Panc1 (cell line): ENCODE data around the gene GPR156. TPM values are rescaled to one million over a fixed set of nuclear protein-coding genes. Genes with fewer than 3 reads are reported as not detected.

Experiments used
- ATAC-seq: fragments of 200-7000 bp; cut with Tn5 transposase; 2 replicates; pipeline ENCODE4 v1.9.1; 2020; ENCODE audit warnings: mild to moderate bottlenecking, moderate library complexity
- BruUV-seq: library from RNA; stranded (reverse); fragments of 400-500 nt; replicated peaks from 2 replicates; lab custom pipeline; 2021; lab: Mats Ljungman, UMichigan
- CTCF ChIA-PET: fragments of 300-600 bp; sonication (Branson Sonifier 250); formaldehyde crosslinking; loops from one replicate; lab custom pipeline; 2022; ENCODE audit warnings: antibody characterized with exemption; lab: Charles Lee
- POLR2A ChIA-PET: fragments of 300-600 bp; sonication (Branson Sonifier 250); formaldehyde crosslinking; loops from one replicate; lab custom pipeline; 2022; ENCODE audit warnings: antibody characterized with exemption; lab: Charles Lee
- DNase-seq: peaks from one replicate; pipeline ENCODE4 v3.0.0-alpha.2; 2010; ENCODE audit warnings: low read depth, low spot score
- H3K27ac ChIP-seq: 2 replicates; pipeline ENCODE4 v1.5.1; 2011; ENCODE audit warnings: mild to moderate bottlenecking, low read length, inconsistent platforms
- H3K27me3 ChIP-seq: fragments of 200-500 bp; sonication (Bioruptor generic); 2 replicates; pipeline ENCODE4 v1.6.0; 2014; ENCODE audit warnings: low read length, inconsistent platforms; ENCODE audit not compliant: control insufficient read depth, insufficient read depth
- H3K36me3 ChIP-seq: fragments of 200-500 bp; sonication (Bioruptor generic); 2 replicates; pipeline ENCODE4 v1.5.1; 2014; ENCODE audit warnings: inconsistent platforms, mild to moderate bottlenecking, low read length, moderate library complexity; ENCODE audit not compliant: control insufficient read depth, insufficient read depth
- H3K4me1 ChIP-seq: 2 replicates; pipeline ENCODE4 v1.5.1; 2011; ENCODE audit warnings: inconsistent platforms, mild to moderate bottlenecking, low read length, moderate library complexity; ENCODE audit not compliant: control insufficient read depth, insufficient read depth
- H3K4me3 ChIP-seq, 2 experiments: 2 replicates each; pipeline ENCODE4 v1.5.1; 2011 to 2012; ENCODE audit warnings: low read depth in 2 of 2, low read length in 2 of 2, mild to moderate bottlenecking in 2 of 2, inconsistent platforms in 1 of 2, moderate library complexity in 1 of 2
- H3K9me3 ChIP-seq: fragments of 200-500 bp; sonication (Bioruptor generic); 2 replicates; pipeline ENCODE4 v1.5.1; 2014; ENCODE audit warnings: low read depth, mild to moderate bottlenecking, inconsistent platforms, low read length, moderate library complexity; ENCODE audit not compliant: control insufficient read depth, insufficient read depth
- POLR2AphosphoS5 ChIP-seq: IDR thresholded peaks from 2 replicates; pipeline ENCODE4 v1.6.1; 2012; ENCODE audit warnings: mild to moderate bottlenecking, low read depth, low read length, moderate library complexity
- REST ChIP-seq, 2 experiments: IDR thresholded peaks; 2 replicates each; pipeline ENCODE4 v1.6.1; 2011 to 2012; ENCODE audit warnings: low read depth in 2 of 2, control low read depth in 1 of 2, low read length in 1 of 2, mild to moderate bottlenecking in 1 of 2, moderate library complexity in 1 of 2; ENCODE audit not compliant: insufficient read depth in 1 of 2
- SIN3A ChIP-seq: IDR thresholded peaks from 2 replicates; pipeline ENCODE4 v1.6.1; 2012; ENCODE audit warnings: low read depth, mild to moderate bottlenecking, low read length, moderate library complexity, borderline replicate concordance; ENCODE audit not compliant: insufficient read depth
- TCF7L2 ChIP-seq: IDR thresholded peaks from 2 replicates; pipeline ENCODE4 v1.6.1; 2011; ENCODE audit warnings: mild to moderate bottlenecking, low read depth, low read length, inconsistent platforms
- in situ Hi-C: cut with HindIII; loops from 2 replicates; pipeline ENCODE4 v1.10.0; 2016; ENCODE audit warnings: low sequenced_read_pairs, low pct_unique_long_range_greater_than_20kb
- intact Hi-C: fragments of 100-400 bp; cut with micrococcal nuclease; formaldehyde crosslinking; loops from one replicate; pipeline ENCODE4 v1.10.0; 2022; ENCODE audit not compliant: unreplicated experiment
- total RNA-seq: library from RNA; stranded (reverse); gene quantifications from one replicate; pipeline ENCODE4 v1.2.1, GENCODE V29; 2021; ENCODE audit not compliant: unreplicated experiment
- TF ChIP-seq, protein P1 (sequence below): fragments of 450-650 bp; IDR thresholded peaks from 2 replicates; pipeline ENCODE4 v1.5.1; 2017; ENCODE audit warnings: mild to moderate bottlenecking

The GPR156 gene
- total RNA-seq, 1 experiment from 2014 or later, result 0.39 TPM

DNA sequence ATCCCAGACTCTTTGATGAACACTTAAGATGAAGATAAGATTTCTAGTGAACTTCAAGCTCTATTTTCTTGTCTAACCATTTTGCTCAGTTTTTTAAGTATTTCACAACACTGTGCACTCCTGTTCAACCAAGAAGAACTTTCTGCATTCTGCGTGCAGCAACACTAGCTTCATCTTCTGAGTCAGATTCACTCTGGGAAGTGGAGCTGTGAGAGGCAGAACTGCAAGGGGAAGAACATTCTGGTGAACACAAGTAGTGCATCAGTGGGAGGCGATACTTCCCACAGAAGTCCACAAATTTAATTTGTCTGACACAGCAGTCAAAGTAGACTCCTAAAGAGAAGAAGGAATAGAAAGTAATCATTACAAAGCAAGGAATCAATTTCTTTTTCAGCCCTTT is 46.1 kb upstream of the GPR156 start:
- Histone ChIP-seq H3K27me3 (no peaks in the 10 kb centered on the region), H3K4me1 (no peaks in the 10 kb centered on the region), H3K27ac (no peak overlapping the region), H3K9me3 (no peaks in the 10 kb centered on the region), H3K4me3 (no peak overlapping the region), H3K36me3 (peaks cover 34% of the 10 kb centered on the region)
- intact Hi-C loops, result no loop called here
- BruUV-seq, result no TSS peak
- DNase-seq (no peak), ATAC-seq (no peak)
- in situ Hi-C loops, result no loop called here
- TF ChIP-seq TCF7L2, result no peak
- no peak for TF ChIP-seq REST (IDR thresholded peaks at IDR 0.05; ENCODE audit: insufficient read depth in 1 of 2, low read depth in 2 of 2, low read length in 1 of 2)
- no peak for TF ChIP-seq SIN3A
- no peak for TF ChIP-seq POLR2AphosphoS5
- TF ChIP-seq, protein P1, sequence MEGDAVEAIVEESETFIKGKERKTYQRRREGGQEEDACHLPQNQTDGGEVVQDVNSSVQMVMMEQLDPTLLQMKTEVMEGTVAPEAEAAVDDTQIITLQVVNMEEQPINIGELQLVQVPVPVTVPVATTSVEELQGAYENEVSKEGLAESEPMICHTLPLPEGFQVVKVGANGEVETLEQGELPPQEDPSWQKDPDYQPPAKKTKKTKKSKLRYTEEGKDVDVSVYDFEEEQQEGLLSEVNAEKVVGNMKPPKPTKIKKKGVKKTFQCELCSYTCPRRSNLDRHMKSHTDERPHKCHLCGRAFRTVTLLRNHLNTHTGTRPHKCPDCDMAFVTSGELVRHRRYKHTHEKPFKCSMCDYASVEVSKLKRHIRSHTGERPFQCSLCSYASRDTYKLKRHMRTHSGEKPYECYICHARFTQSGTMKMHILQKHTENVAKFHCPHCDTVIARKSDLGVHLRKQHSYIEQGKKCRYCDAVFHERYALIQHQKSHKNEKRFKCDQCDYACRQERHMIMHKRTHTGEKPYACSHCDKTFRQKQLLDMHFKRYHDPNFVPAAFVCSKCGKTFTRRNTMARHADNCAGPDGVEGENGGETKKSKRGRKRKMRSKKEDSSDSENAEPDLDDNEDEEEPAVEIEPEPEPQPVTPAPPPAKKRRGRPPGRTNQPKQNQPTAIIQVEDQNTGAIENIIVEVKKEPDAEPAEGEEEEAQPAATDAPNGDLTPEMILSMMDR, result no peak
- ChIA-PET CTCF (no interaction called here), POLR2A (no interaction called here)

GRCh38 chr3:120326784-120327183 is 41.8 kb upstream of the GPR156 start:
- in situ Hi-C loops (no loop called here), intact Hi-C loops (no loop called here)
- BruUV-seq, result no TSS peak
- H3K36me3 ChIP-seq, result peaks cover 29% of the 10 kb centered on the region
- no peaks in the 10 kb centered on the region for H3K4me1 ChIP-seq
- ATAC-seq (no peak), DNase-seq (no peak)
- no peaks in the 10 kb centered on the region for H3K27me3 ChIP-seq
- TF ChIP-seq, protein P1, result no peak
- TF ChIP-seq POLR2AphosphoS5 (no peak), TCF7L2 (no peak), SIN3A (no peak), REST (IDR thresholded peaks at IDR 0.05; ENCODE audit: insufficient read depth in 1 of 2, low read depth in 2 of 2, low read length in 1 of 2) (no peak)
- H3K27ac ChIP-seq, result no peak overlapping the region
- H3K4me3 ChIP-seq, result no peak overlapping the region
- CTCF ChIA-PET, result no interaction called here
- no peaks in the 10 kb centered on the region for H3K9me3 ChIP-seq
- POLR2A ChIA-PET, result interaction anchor here (0.6 kb wide), 1 partner anchor 231 kb away, joined by 5 read pairs; no protein-coding TSS in a partner anchor
